ENCODE measurements around the gene PPFIBP2.

Gene PPFIBP2

DNA sequence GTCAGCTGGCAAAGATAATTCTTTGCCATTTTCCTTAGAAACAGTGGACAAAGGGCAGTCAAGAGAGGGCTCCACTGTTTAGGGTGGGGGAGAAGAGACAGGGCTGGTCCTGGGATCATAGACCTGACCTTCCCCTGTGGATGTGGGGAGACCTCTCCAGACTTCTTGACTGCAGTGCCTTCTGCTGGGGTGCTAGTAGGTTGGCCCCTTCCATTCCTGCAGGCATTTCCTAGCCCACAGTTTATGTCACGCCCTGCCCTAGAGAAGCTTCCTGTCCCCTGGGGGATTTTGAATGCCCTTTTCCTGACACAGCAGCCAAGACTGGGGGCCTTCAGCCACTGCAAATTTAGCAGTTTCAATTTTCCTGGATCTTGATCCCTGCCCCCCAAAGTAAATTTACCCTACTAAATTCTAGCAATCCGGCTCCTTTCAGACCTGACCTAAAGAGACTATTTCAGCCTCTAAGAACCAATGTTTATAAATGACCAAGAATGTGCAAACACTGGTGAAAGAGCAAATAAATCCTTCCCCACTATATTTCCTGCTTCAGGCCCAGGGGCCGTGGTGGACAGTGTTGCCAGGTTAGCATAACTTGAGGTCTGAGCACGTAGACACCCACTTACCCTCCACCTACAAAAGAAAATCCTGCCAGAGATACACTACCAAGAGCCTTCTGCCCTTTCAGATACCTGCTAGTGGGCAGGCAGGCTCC lies 58.4 kb downstream of the PPFIBP2 start:
- H3K4me3 ChIP-seq (ENCODE audit: low read depth, low read length) = no peak overlapping the region
- TF ChIP-seq CTCF (IDR thresholded peaks at IDR 0.05; ENCODE audit: low read depth, low read length) = no peak

- H3K4me3 ChIP-seq (ENCODE audit: low read depth, low read length) = no peak overlapping the region
- no peak for TF ChIP-seq CTCF (IDR thresholded peaks at IDR 0.05; ENCODE audit: low read depth, low read length)
These were observed 59.4 kb downstream of the PPFIBP2 start for GRCh38 chr11:7573193-7573557.

DNA sequence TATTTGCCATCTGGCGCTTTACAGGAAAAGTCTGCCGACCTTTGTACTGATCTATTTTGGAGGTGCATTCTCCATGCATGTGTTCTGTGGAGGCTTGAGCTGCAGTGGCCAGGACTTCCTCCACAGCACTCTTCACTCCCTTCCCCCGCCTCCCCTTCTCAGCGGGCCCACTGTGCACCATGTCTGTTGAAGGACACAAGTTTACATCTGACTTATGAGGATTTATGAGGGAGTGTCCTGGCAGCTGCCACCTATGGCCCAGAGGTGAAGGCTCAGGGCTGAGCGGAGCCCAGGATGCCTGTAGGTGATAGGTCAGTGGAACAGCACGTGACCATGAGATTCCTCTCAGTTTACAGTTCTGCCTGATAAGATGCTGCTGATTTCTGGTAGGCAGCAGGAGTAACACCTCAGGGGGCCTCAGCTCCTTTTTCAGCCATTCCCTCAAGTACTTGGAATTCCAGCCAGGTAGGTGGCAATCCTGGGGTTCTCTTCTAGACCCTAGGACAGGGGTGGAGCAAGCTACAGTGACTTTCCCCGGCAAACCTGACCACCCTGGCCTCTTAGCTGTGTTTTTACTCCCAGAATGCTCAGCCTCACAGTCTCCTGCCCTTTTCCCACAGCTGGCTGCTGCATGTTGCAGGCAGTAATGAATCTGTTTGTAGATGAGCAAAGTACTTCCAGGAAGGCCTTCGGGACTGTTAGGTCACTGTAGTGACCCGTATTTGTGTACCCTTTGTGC lies 59.9 kb downstream of the PPFIBP2 start:
- no peak for TF ChIP-seq CTCF (IDR thresholded peaks at IDR 0.05; ENCODE audit: low read depth, low read length)
- no peak overlapping the region for H3K4me3 ChIP-seq (ENCODE audit: low read depth, low read length)

DNA sequence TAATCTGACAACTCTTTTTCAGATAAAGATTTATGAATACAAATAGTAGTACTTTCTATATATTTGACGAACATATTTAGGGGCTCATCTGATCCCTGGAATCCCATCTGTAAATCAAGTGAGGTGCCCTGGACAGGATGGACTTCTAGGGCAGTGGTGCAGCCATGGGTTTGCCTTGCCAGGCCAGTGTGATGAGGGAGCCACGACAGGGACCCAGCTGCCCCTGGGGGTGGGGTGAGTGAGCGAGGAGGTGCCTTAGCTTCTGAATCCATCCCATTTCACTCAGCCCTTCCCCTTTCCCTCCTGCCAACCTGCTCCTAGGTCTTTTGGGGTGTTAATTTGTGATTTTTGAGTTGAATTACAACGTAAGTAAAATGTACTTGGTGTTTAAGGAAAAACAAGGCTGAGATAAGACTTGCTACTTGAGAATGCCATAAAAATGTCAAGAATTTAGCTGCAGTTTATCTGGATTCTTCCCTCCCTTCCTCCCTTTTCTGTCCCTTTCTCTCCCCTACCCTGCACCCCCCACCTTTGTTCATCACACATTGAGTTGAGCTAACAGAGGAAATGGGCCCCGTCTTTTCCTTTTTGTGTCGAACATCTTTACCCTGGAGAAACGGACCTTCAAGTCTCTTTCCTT lies 60.8 kb downstream of the PPFIBP2 start:
- TF ChIP-seq CTCF (IDR thresholded peaks at IDR 0.05; ENCODE audit: low read depth, low read length) = no peak
- no peak overlapping the region for H3K4me3 ChIP-seq (ENCODE audit: low read depth, low read length)

- no peak for TF ChIP-seq CTCF (IDR thresholded peaks at IDR 0.05; ENCODE audit: low read depth, low read length)
- no peak overlapping the region for H3K4me3 ChIP-seq (ENCODE audit: low read depth, low read length)
These were observed 62.3 kb downstream of the PPFIBP2 start for GRCh38 chr11:7575841-7576725.

DNA sequence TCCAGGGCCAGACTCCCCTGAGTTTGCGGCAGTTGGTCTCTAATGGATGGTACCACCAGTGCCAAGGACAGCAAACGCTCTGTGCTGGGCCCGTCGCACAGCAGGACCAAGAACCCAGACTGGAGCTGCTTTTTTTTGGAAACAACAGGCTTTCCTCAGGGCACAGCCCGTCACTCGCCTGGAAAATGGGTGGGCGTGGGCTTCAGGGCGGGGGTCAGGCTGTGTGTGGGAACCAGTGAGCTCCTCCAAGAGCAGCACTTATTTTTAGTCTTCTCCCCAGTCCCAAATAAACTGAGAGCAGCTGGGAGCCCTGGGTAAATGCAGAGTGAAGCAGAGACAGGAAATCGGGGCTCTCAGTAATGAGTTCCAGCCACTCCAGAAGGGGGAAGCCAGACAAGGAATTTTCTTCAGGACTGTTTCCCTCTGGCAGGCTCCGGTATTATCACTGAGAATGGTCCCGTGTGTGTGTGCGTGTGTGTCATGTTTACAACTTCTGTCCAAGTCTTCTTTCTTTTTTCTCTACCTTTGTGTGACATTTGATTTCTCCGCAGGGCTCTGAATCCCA lies 63.0 kb downstream of the PPFIBP2 start:
- H3K4me3 ChIP-seq (ENCODE audit: low read depth, low read length) = no peak overlapping the region
- TF ChIP-seq CTCF (IDR thresholded peaks at IDR 0.05; ENCODE audit: low read depth, low read length) = no peak

Measured in WI38 (cell line).